Endothelial cell of umbilical vein (primary cell): ENCODE results near the gene GSTO1. TPM values are rescaled to one million over a fixed set of nuclear protein-coding genes. Genes with fewer than 3 reads are reported as not detected.

Experiments
- BruUV-seq: library from RNA; stranded (reverse); fragments of 400-500 nt; replicated peaks from 2 replicates; lab custom pipeline; 2021; lab: Mats Ljungman, UMichigan
- CTCF ChIA-PET: fragments of 300-600, 350-600 bp; sonication (Branson Sonifier 250); formaldehyde crosslinking; loops from one replicate; lab custom pipeline; 2021; ENCODE audit warnings: antibody characterized with exemption, inconsistent platforms; lab: Charles Lee
- POLR2A ChIA-PET: fragments of 300-600, 350-600 bp; sonication (Branson Sonifier 250); formaldehyde crosslinking; loops from one replicate; lab custom pipeline; 2021; ENCODE audit warnings: antibody characterized with exemption, inconsistent platforms; lab: Charles Lee
- DNase-seq: peaks from one replicate; pipeline ENCODE4 v3.0.0-alpha.2; 2011; ENCODE audit warnings: low read depth, low spot score
- FAIRE-seq: peaks from 2 replicates; lab custom pipeline; 2011; peaks lifted over from hg19 to GRCh38; lab: Jason Lieb, UNC
- H2AFZ ChIP-seq: 2 replicates; pipeline ENCODE4 v1.6.0; 2012; ENCODE audit warnings: low read depth, low read length, control low read depth, inconsistent platforms
- H3K27ac ChIP-seq: 2 replicates; pipeline ENCODE4 v1.5.1; 2011; ENCODE audit warnings: low read depth, mild to moderate bottlenecking, control low read depth, low read length, moderate library complexity; ENCODE audit not compliant: insufficient read depth
- H3K27me3 ChIP-seq, 2 experiments: 2 replicates each; pipeline versions ENCODE4 v1.6.0 to v1.6.1; 2011; ENCODE audit warnings: low read length in 2 of 2, mixed read lengths in 1 of 2; ENCODE audit not compliant: control insufficient read depth in 2 of 2, insufficient read depth in 2 of 2
- H3K36me3 ChIP-seq, 2 experiments: 2 replicates in 1 of 2; 3 replicates in 1 of 2; pipeline ENCODE4 v1.5.1; 2011; ENCODE audit warnings: low read length in 2 of 2, mild to moderate bottlenecking in 1 of 2, moderate library complexity in 1 of 2; ENCODE audit not compliant: control insufficient read depth in 2 of 2, insufficient read depth in 2 of 2; ENCODE audit errors: extremely low read depth in 1 of 2
- H3K4me1 ChIP-seq: 3 replicates; pipeline ENCODE4 v1.5.1; 2011; ENCODE audit warnings: mild to moderate bottlenecking, low read length; ENCODE audit not compliant: control insufficient read depth, insufficient read depth; ENCODE audit errors: extremely low read depth
- H3K4me2 ChIP-seq: 2 replicates; pipeline ENCODE4 v1.6.1; 2011; ENCODE audit warnings: low read length, control low read depth, mixed read lengths; ENCODE audit not compliant: insufficient read depth
- H3K4me3 ChIP-seq, 3 experiments: fragments of 200-600 bp in 1 of 3; sonication (generic), shearing (Covaris generic) in 1 of 3; replicated peaks in 1 of 3; 2 replicates each; pipeline ENCODE4 v1.5.1; 2011 to 2016; ENCODE audit warnings: control low read depth in 3 of 3, low read length in 3 of 3, mild to moderate bottlenecking in 2 of 3, inconsistent platforms in 1 of 3, low read depth in 1 of 3, moderate library complexity in 1 of 3; ENCODE audit not compliant: insufficient read depth in 1 of 3
- H3K79me2 ChIP-seq: 2 replicates; pipeline ENCODE4 v1.6.0; 2012; ENCODE audit warnings: low read length, inconsistent platforms; ENCODE audit not compliant: control insufficient read depth, insufficient read depth
- H3K9ac ChIP-seq: replicated peaks from 2 replicates; pipeline ENCODE3; 2011; ENCODE audit warnings: low read length, control low read depth; ENCODE audit not compliant: insufficient read depth; ENCODE audit errors: extremely low read depth
- H3K9me1 ChIP-seq: replicated peaks from 3 replicates; pipeline ENCODE4 v1.6.0; 2011; ENCODE audit warnings: mild to moderate bottlenecking, low read length; ENCODE audit not compliant: control insufficient read depth, insufficient read depth; ENCODE audit errors: extremely low read depth
- H3K9me3 ChIP-seq: replicated peaks from 2 replicates; pipeline ENCODE4 v1.5.1; 2012; ENCODE audit warnings: low read length, inconsistent platforms; ENCODE audit not compliant: control insufficient read depth, insufficient read depth
- H4K20me1 ChIP-seq: replicated peaks from 2 replicates; pipeline ENCODE3; 2011; ENCODE audit warnings: mild to moderate bottlenecking, low read length; ENCODE audit not compliant: control insufficient read depth, insufficient read depth; ENCODE audit errors: extremely low read depth
- EZH2 ChIP-seq: IDR thresholded peaks from 2 replicates; pipeline ENCODE4 v1.6.1; 2012; ENCODE audit warnings: borderline replicate concordance, low read depth, mild to moderate bottlenecking, moderate library complexity, low read length, inconsistent platforms; ENCODE audit not compliant: severe bottlenecking
- FOS ChIP-seq: IDR thresholded peaks from 2 replicates; pipeline ENCODE4 v1.6.1; 2011; ENCODE audit warnings: mild to moderate bottlenecking, low read length, moderate library complexity, borderline replicate concordance; ENCODE audit not compliant: insufficient read depth
- GATA2 ChIP-seq: IDR thresholded peaks from 2 replicates; pipeline ENCODE4 v1.7.0; 2011; ENCODE audit warnings: low read depth, mild to moderate bottlenecking, moderate library complexity, mixed read lengths, low read length; ENCODE audit not compliant: insufficient read length, insufficient read depth
- JUN ChIP-seq: IDR thresholded peaks from 2 replicates; pipeline ENCODE4 v1.6.1; 2011; ENCODE audit warnings: borderline replicate concordance, low read depth; ENCODE audit not compliant: insufficient read length, insufficient read depth
- MYC ChIP-seq: IDR thresholded peaks from one replicate; pipeline ENCODE4 v1.6.1; 2011; ENCODE audit warnings: mild to moderate bottlenecking, low read depth, low read length
- POLR2AphosphoS5 ChIP-seq: IDR thresholded peaks from 2 replicates; pipeline ENCODE4 v1.6.1; 2012; ENCODE audit warnings: low read depth, mild to moderate bottlenecking, control low read depth, low read length, moderate library complexity; ENCODE audit not compliant: insufficient read depth
- dilution Hi-C: fragments of 300-500 bp; cut with MboI; formaldehyde crosslinking; loops from one replicate; pipeline ENCODE4 v1.15.0; 2019; ENCODE audit warnings: low sequenced_read_pairs; ENCODE audit not compliant: extremely low pct_ligation_motif_present
- intact Hi-C: fragments of 100-400 bp; cut with micrococcal nuclease; formaldehyde crosslinking; loops from one replicate; pipeline ENCODE4 v1.10.0; 2022
- polyA plus RNA-seq, 4 experiments: library from polyadenylated mRNA; depleted of rRNA in 3 of 4; stranded (reverse) in 3 of 4; unstranded in 1 of 4; fragments of >200 nt; gene quantifications; 2 replicates each; pipeline versions ENCODE4 v1.2.1 to v1.2.3, GENCODE V29; 2011 to 2012; ENCODE audit warnings: missing spikeins in 1 of 4
- total RNA-seq: library from RNA; stranded (reverse); gene quantifications from 2 replicates; pipeline ENCODE4 v1.2.3, GENCODE V29; 2021
- TF ChIP-seq, protein P1 (sequence below): IDR thresholded peaks from 2 replicates; pipeline ENCODE4 v1.6.1; 2011; ENCODE audit not compliant: insufficient read depth, insufficient read length
- TF ChIP-seq, protein P2 (sequence below), 2 donors: IDR thresholded peaks; 1 replicate in 1 of 2; 2 replicates in 1 of 2; pipeline ENCODE4 v1.5.1; 2011; ENCODE audit warnings: low read length in 2 of 2, mild to moderate bottlenecking in 2 of 2, moderate library complexity in 2 of 2, control low read depth in 1 of 2, inconsistent platforms in 1 of 2, low read depth in 1 of 2; ENCODE audit not compliant: insufficient read depth in 1 of 2; ENCODE audit errors: extremely low read depth in 1 of 2

Gene GSTO1
- total and polyA plus RNA-seq, 2 donors (not counting 3 experiments of a cell fraction or from before 2014, with no cell fraction given) = 124 to 211 TPM

DNA sequence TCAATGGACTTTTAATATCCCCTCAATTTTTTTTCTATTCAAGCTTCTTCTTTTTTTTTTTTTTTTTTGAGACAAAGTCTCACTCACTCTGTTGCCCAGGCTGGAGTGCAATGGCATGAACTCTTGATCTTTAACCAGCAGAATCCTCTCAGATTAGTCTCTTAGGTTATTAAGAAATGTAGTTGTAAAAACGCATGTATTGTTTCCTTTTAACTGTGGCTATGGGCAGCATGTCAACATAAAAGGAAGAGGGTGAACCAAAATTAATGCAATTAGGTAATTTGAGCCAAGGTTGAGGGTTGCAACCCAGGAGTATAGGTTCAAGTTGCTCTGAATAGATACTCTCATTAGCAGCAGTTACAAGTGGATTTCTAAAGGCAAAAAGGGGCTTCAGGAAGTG lies 4.3 kb upstream of the GSTO1 start:
- ChIA-PET POLR2A (interaction anchor here (0.6 kb wide), 1 partner anchor 360 kb away, joined by 5 read pairs; no protein-coding TSS in a partner anchor), CTCF (interaction anchor here (0.9 kb wide), 1 partner anchor 24 kb away, joined by 4 read pairs; no protein-coding TSS in a partner anchor)
- Histone ChIP-seq H3K4me1 (peaks cover 6% of the 10 kb centered on the region), H3K36me3 (no peaks in the 10 kb centered on the region), H3K9me3 (no peaks in the 10 kb centered on the region), H3K9ac (no peak overlapping the region), H3K27ac (no peak overlapping the region), H3K79me2 (peaks cover 11% of the 10 kb centered on the region), H4K20me1 (no peaks in the 10 kb centered on the region), H3K27me3 (peaks cover 2% of the 10 kb centered on the region in 2 experiments), H2AFZ (no peak overlapping the region), H3K4me3 (no peak overlapping the region), H3K9me1 (no peaks in the 10 kb centered on the region), H3K4me2 (no peak overlapping the region)
- TF ChIP-seq MYC = no peak
- no peak for TF ChIP-seq EZH2
- no peak for TF ChIP-seq JUN
- TF ChIP-seq POLR2AphosphoS5 = no peak
- TF ChIP-seq, protein P1, sequence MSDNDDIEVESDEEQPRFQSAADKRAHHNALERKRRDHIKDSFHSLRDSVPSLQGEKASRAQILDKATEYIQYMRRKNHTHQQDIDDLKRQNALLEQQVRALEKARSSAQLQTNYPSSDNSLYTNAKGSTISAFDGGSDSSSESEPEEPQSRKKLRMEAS = no peak
- TF ChIP-seq FOS = no peak
- TF ChIP-seq, protein P2, sequence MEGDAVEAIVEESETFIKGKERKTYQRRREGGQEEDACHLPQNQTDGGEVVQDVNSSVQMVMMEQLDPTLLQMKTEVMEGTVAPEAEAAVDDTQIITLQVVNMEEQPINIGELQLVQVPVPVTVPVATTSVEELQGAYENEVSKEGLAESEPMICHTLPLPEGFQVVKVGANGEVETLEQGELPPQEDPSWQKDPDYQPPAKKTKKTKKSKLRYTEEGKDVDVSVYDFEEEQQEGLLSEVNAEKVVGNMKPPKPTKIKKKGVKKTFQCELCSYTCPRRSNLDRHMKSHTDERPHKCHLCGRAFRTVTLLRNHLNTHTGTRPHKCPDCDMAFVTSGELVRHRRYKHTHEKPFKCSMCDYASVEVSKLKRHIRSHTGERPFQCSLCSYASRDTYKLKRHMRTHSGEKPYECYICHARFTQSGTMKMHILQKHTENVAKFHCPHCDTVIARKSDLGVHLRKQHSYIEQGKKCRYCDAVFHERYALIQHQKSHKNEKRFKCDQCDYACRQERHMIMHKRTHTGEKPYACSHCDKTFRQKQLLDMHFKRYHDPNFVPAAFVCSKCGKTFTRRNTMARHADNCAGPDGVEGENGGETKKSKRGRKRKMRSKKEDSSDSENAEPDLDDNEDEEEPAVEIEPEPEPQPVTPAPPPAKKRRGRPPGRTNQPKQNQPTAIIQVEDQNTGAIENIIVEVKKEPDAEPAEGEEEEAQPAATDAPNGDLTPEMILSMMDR (IDR thresholded peaks at IDR 0.05; ENCODE audit: extremely low read depth in 1 of 2, insufficient read depth in 1 of 2, low read depth in 1 of 2, low read length in 2 of 2) = no peak
- no peak for TF ChIP-seq GATA2
- no peak for DNase-seq
- dilution Hi-C loops = no loop called here
- no peak for FAIRE-seq
- BruUV-seq = no TSS peak
- intact Hi-C loops = no loop called here
